Hepatocyte (in vitro differentiated cells): Measurements from ENCODE around the gene AP1S3.

Source experiments
- EZH2 ChIP-seq: fragments of 200-600 bp; sonication (generic); IDR thresholded peaks from 2 replicates; pipeline ENCODE4 v1.6.1; 2016; ENCODE audit warnings: antibody characterized with exemption, mild to moderate bottlenecking, borderline replicate concordance
- EZH2phosphoT487 ChIP-seq: fragments of 200-600 bp; sonication (generic); IDR thresholded peaks from one replicate; pipeline ENCODE4 v1.6.1; 2018; ENCODE audit warnings: antibody characterized with exemption, mild to moderate bottlenecking, low read depth, moderate library complexity; ENCODE audit not compliant: unreplicated experiment, severe bottlenecking
- TF ChIP-seq, protein P1 (sequence below): fragments of 200-600 bp; sonication (generic); IDR thresholded peaks from 2 replicates; pipeline ENCODE4 v1.5.1; 2016; ENCODE audit warnings: antibody characterized with exemption, mild to moderate bottlenecking; ENCODE audit not compliant: poor library complexity

- TF ChIP-seq, protein P1, sequence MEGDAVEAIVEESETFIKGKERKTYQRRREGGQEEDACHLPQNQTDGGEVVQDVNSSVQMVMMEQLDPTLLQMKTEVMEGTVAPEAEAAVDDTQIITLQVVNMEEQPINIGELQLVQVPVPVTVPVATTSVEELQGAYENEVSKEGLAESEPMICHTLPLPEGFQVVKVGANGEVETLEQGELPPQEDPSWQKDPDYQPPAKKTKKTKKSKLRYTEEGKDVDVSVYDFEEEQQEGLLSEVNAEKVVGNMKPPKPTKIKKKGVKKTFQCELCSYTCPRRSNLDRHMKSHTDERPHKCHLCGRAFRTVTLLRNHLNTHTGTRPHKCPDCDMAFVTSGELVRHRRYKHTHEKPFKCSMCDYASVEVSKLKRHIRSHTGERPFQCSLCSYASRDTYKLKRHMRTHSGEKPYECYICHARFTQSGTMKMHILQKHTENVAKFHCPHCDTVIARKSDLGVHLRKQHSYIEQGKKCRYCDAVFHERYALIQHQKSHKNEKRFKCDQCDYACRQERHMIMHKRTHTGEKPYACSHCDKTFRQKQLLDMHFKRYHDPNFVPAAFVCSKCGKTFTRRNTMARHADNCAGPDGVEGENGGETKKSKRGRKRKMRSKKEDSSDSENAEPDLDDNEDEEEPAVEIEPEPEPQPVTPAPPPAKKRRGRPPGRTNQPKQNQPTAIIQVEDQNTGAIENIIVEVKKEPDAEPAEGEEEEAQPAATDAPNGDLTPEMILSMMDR = no peak
- TF ChIP-seq EZH2phosphoT487 (no peak), EZH2 (no peak)
Observed at GRCh38 chr2:223846515-223846914, 9.1 kb upstream of the AP1S3 start.
